ENCODE results near the gene MLPH.

The MLPH gene

DNA sequence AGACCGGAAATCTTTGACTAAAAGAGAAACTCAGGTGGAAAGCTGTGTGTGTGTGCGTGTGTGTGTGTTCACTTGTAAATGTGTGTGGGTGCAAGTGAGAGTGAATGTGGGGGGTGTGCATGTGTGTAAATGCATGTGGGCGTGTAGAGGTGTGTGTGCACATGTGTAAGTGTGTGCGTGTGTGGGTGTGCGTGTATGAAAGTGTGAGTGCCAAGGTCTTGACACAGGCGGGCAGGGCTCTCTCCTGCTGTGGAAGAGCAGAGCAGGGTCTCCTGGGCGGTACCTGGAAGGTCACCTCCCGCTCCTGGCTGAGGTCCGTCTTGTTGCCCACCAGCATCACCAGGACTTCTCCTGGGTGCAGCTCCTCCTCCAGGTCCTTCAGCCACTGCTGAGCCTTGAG is 89.9 kb downstream of the MLPH start:
- TF ChIP-seq, protein P1, sequence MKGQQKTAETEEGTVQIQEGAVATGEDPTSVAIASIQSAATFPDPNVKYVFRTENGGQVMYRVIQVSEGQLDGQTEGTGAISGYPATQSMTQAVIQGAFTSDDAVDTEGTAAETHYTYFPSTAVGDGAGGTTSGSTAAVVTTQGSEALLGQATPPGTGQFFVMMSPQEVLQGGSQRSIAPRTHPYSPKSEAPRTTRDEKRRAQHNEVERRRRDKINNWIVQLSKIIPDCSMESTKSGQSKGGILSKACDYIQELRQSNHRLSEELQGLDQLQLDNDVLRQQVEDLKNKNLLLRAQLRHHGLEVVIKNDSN (IDR thresholded peaks at IDR 0.05), result no peak
- TF ChIP-seq TEAD4 (IDR thresholded peaks at IDR 0.05) (no peak), FOXM1 (IDR thresholded peaks at IDR 0.05; ENCODE audit: borderline replicate concordance, low read depth) (no peak), CEBPB (IDR thresholded peaks at IDR 0.05) (no peak), YY1 (IDR thresholded peaks at IDR 0.05; ENCODE audit: low read depth) (no peak), ZBTB7A (IDR thresholded peaks at IDR 0.05; ENCODE audit: low read depth) (no peak), RAD21 (IDR thresholded peaks at IDR 0.05; ENCODE audit: low read depth) (no peak), NFIC (IDR thresholded peaks at IDR 0.05) (no peak), TCF12 (IDR thresholded peaks at IDR 0.05; ENCODE audit: low read depth) (no peak), EGR1 (IDR thresholded peaks at IDR 0.05) (no peak)
- TF ChIP-seq, protein P2, sequence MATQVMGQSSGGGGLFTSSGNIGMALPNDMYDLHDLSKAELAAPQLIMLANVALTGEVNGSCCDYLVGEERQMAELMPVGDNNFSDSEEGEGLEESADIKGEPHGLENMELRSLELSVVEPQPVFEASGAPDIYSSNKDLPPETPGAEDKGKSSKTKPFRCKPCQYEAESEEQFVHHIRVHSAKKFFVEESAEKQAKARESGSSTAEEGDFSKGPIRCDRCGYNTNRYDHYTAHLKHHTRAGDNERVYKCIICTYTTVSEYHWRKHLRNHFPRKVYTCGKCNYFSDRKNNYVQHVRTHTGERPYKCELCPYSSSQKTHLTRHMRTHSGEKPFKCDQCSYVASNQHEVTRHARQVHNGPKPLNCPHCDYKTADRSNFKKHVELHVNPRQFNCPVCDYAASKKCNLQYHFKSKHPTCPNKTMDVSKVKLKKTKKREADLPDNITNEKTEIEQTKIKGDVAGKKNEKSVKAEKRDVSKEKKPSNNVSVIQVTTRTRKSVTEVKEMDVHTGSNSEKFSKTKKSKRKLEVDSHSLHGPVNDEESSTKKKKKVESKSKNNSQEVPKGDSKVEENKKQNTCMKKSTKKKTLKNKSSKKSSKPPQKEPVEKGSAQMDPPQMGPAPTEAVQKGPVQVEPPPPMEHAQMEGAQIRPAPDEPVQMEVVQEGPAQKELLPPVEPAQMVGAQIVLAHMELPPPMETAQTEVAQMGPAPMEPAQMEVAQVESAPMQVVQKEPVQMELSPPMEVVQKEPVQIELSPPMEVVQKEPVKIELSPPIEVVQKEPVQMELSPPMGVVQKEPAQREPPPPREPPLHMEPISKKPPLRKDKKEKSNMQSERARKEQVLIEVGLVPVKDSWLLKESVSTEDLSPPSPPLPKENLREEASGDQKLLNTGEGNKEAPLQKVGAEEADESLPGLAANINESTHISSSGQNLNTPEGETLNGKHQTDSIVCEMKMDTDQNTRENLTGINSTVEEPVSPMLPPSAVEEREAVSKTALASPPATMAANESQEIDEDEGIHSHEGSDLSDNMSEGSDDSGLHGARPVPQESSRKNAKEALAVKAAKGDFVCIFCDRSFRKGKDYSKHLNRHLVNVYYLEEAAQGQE (IDR thresholded peaks at IDR 0.05; ENCODE audit: low read depth), result no peak

DNA sequence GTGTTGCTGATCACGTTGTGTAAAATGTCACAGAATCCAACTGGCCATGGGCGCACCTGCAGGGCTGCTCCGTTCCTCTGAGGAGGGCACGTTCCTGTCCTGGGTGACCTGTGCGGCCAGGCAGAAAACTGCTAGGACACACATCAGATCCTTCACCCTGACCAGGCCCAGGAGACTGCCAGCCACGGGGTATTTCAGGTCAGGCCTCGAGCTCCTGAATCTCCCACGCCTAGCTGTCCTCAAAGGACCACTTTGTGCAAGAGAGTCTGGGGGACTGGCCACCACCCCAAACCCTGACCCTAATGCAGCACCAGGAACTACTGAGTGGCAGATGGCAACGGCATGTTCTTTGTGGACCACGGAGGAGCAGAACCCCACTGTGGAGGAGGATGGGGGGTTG is 90.4 kb downstream of the MLPH start:
- TF ChIP-seq, protein P1 (IDR thresholded peaks at IDR 0.05), result no peak
- TF ChIP-seq CREB1 (IDR thresholded peaks at IDR 0.05; ENCODE audit: low read depth) (no peak), TEAD4 (IDR thresholded peaks at IDR 0.05) (no peak), TCF12 (IDR thresholded peaks at IDR 0.05; ENCODE audit: low read depth) (no peak)
- TF ChIP-seq, protein P2 (IDR thresholded peaks at IDR 0.05; ENCODE audit: low read depth), result no peak

DNA sequence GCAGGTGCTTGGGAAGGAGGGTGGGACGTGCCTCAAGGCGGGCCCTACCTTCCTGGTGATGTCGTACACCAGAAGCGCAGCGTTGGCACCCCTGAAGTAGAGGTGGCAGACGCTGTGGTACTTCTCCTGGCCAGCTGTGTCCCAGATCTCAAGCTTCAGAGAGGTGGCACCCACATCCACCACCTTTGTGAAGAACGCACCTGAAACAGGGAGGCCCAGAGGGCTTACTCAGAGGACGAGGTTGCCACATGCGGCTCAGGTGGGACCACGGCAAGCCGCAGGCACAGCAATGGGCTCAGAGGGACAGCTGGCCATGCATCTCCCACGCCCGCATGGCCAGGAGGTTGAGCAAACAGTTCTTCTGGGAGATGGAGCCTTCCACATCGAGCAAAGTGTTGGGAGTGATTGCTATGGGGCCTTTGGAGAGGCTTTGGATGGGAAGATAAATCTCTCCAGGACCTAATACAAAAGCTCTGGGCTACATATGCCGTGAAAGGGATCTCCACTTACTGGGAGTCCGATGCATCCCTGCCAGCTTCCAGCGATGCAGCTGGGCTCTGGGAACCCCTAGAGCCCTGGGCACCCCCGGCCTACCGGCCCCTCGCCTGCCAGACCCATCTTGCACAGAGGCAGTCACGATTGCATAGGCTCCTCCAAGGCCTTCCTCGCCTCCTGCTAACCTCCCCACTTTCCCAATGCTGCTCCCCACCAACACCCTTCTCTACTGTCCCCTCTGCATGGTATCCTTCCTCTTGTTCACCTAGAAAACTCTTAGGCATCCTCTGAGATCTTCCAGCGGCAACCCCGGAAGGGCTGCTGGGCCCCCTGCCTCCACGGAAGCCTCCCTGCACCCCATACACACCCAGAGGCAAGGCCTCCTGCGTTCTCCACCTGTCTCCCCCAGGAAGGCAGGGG is 91.2 kb downstream of the MLPH start:
- TF ChIP-seq, protein P2 (IDR thresholded peaks at IDR 0.05; ENCODE audit: low read depth), result no peak
- TF ChIP-seq TEAD4 (IDR thresholded peaks at IDR 0.05) (no peak), ZBTB7A (IDR thresholded peaks at IDR 0.05; ENCODE audit: low read depth) (no peak), RAD21 (IDR thresholded peaks at IDR 0.05; ENCODE audit: low read depth) (no peak), YY1 (IDR thresholded peaks at IDR 0.05; ENCODE audit: low read depth) (no peak), CREB1 (IDR thresholded peaks at IDR 0.05; ENCODE audit: low read depth) (no peak), TAF1 (IDR thresholded peaks at IDR 0.05; ENCODE audit: low read depth) (no peak)
- TF ChIP-seq, protein P3, sequence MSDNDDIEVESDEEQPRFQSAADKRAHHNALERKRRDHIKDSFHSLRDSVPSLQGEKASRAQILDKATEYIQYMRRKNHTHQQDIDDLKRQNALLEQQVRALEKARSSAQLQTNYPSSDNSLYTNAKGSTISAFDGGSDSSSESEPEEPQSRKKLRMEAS (IDR thresholded peaks at IDR 0.05), result no peak

DNA sequence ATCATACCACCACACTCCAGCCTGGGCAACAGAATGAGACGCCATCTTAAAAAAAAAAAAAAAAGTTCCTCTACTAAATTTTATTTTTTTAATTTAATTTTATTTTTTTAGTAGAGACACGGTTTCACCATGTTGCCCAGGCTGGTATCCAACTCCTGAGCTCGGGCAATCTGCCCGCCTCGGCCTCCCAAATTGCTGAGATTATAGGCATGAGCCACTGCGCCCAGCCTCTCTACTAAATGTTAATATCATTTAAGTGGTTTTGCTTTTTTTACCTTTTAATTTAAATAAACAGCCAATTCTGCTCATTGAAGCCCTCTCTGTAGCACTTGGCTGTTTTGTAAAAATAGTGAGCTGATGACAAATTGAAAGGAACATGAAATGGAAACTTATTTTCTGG is 94.3 kb downstream of the MLPH start:
- TF ChIP-seq CREB1 (IDR thresholded peaks at IDR 0.05; ENCODE audit: low read depth) (no peak), TCF12 (IDR thresholded peaks at IDR 0.05; ENCODE audit: low read depth) (no peak), FOXM1 (IDR thresholded peaks at IDR 0.05; ENCODE audit: borderline replicate concordance, low read depth) (no peak), TAF1 (IDR thresholded peaks at IDR 0.05; ENCODE audit: low read depth) (no peak), RAD21 (IDR thresholded peaks at IDR 0.05; ENCODE audit: low read depth) (no peak), ZBTB7A (IDR thresholded peaks at IDR 0.05; ENCODE audit: low read depth) (no peak), EGR1 (IDR thresholded peaks at IDR 0.05) (no peak), TEAD4 (IDR thresholded peaks at IDR 0.05) (no peak), CEBPB (IDR thresholded peaks at IDR 0.05) (no peak), EP300 (IDR thresholded peaks at IDR 0.05; ENCODE audit: borderline replicate concordance) (no peak), NFIC (IDR thresholded peaks at IDR 0.05) (no peak), YY1 (IDR thresholded peaks at IDR 0.05; ENCODE audit: low read depth) (no peak)
- TF ChIP-seq, protein P3 (IDR thresholded peaks at IDR 0.05), result no peak
- TF ChIP-seq, protein P2 (IDR thresholded peaks at IDR 0.05; ENCODE audit: low read depth), result no peak
- TF ChIP-seq, protein P1 (IDR thresholded peaks at IDR 0.05), result no peak
